B cell (primary cell): ENCODE measurements around the gene EVX1. TPM values are rescaled to one million over a fixed set of nuclear protein-coding genes. Genes with fewer than 3 reads are reported as not detected.

ENCODE experiments used
- ATAC-seq: fragments of 200-7000 bp; cut with Tn5 transposase; one replicate; pipeline ENCODE4 v1.10.0; 2021; ENCODE audit warnings: low read depth, mild to moderate bottlenecking, moderate number of reproducible peaks, moderate library complexity
- CTCF ChIA-PET: fragments of 350-600 bp; sonication (Branson Sonifier 250); formaldehyde crosslinking; loops from one replicate; lab custom pipeline; 2021; ENCODE audit warnings: antibody characterized with exemption, inconsistent platforms; lab: Charles Lee
- POLR2A ChIA-PET: fragments of 350-600 bp; sonication (Branson Sonifier 250); formaldehyde crosslinking; loops from one replicate; lab custom pipeline; 2021; ENCODE audit warnings: antibody characterized with exemption; lab: Charles Lee
- DNase-seq: peaks from one replicate; pipeline ENCODE4 v3.0.0; 2013
- H2AFZ ChIP-seq: 2 replicates; pipeline ENCODE4 v1.6.1; 2012; ENCODE audit warnings: mild to moderate bottlenecking, low read depth, low read length; ENCODE audit not compliant: insufficient read depth, poor library complexity, severe bottlenecking
- H3K27ac ChIP-seq, 2 donors: 1 replicate in 1 of 2; 2 replicates in 1 of 2; pipeline ENCODE4 v1.5.1; 2012 to 2013; ENCODE audit warnings: low read length in 2 of 2, mild to moderate bottlenecking in 2 of 2, moderate library complexity in 1 of 2
- H3K27me3 ChIP-seq, 4 experiments: fragments of 200-600 bp in 1 of 4; sonication (generic) in 1 of 4; replicated peaks in 1 of 4; 1 replicate in 2 of 4; 2 replicates in 2 of 4; pipeline versions ENCODE4 v1.6.1 to v1.7.0; 2013 to 2016; ENCODE audit warnings: low read length in 3 of 4, mild to moderate bottlenecking in 2 of 4, mixed read lengths in 1 of 4, moderate library complexity in 1 of 4; ENCODE audit not compliant: insufficient read depth in 4 of 4, control insufficient read depth in 3 of 4; ENCODE audit errors: control extremely low read depth in 1 of 4
- H3K36me3 ChIP-seq, 2 experiments: replicated peaks in 1 of 2; 1 replicate in 1 of 2; 2 replicates in 1 of 2; pipeline versions ENCODE4 v1.6.1 to v1.7.1; 2013; ENCODE audit warnings: low read length in 1 of 2; ENCODE audit not compliant: insufficient read depth in 2 of 2, control insufficient read depth in 1 of 2; ENCODE audit errors: control extremely low read depth in 1 of 2, extremely low read depth in 1 of 2
- H3K4me1 ChIP-seq, 2 donors: fragments of 200-600 bp in 1 of 2; sonication (generic) in 1 of 2; 1 replicate in 1 of 2; 2 replicates in 1 of 2; pipeline versions ENCODE4 v1.5.1 to v1.6.1; 2013 to 2017; ENCODE audit warnings: low read length in 2 of 2; ENCODE audit not compliant: control insufficient read depth in 2 of 2, insufficient read depth in 2 of 2
- H3K4me2 ChIP-seq: replicated peaks from 2 replicates; pipeline ENCODE3; 2012; ENCODE audit warnings: mild to moderate bottlenecking, low read depth, low read length; ENCODE audit not compliant: poor library complexity, severe bottlenecking
- H3K4me3 ChIP-seq, 5 experiments: fragments of 200-600 bp in 1 of 5; sonication (generic) in 1 of 5; 1 replicate in 3 of 5; 2 replicates in 2 of 5; pipeline versions ENCODE4 v1.5.1 to v1.7.0; 2011 to 2016; ENCODE audit warnings: low read length in 4 of 5, mild to moderate bottlenecking in 4 of 5, low read depth in 2 of 5, control low read depth in 1 of 5, moderate library complexity in 1 of 5; ENCODE audit not compliant: insufficient read depth in 1 of 5; ENCODE audit errors: control extremely low read depth in 1 of 5, extremely low read depth in 1 of 5
- H3K79me2 ChIP-seq: fragments of 200-600 bp; sonication (generic); one replicate; pipeline ENCODE4 v1.6.0; 2016; ENCODE audit warnings: low read length; ENCODE audit not compliant: control insufficient read depth, insufficient read depth
- H3K9ac ChIP-seq: fragments of 200-600 bp; sonication (generic); 2 replicates; pipeline ENCODE4 v1.6.1; 2017; ENCODE audit warnings: mild to moderate bottlenecking, low read length, moderate library complexity
- H3K9me3 ChIP-seq, 3 donors: one replicate each; pipeline versions ENCODE4 v1.6.1 to v1.7.1; 2013; ENCODE audit warnings: low read length in 2 of 3; ENCODE audit not compliant: control insufficient read depth in 2 of 3, insufficient read depth in 1 of 3; ENCODE audit errors: control extremely low read depth in 1 of 3
- H4K20me1 ChIP-seq: 2 replicates; pipeline ENCODE4 v1.6.0; 2012; ENCODE audit warnings: mild to moderate bottlenecking, low read length; ENCODE audit not compliant: insufficient read depth, control insufficient read depth, poor library complexity, severe bottlenecking
- H3K27ac Mint-ChIP-seq: one replicate; pipeline ENCODE4 v1.8.0; 2021; ENCODE audit warnings: mixed read lengths
- H3K27me3 Mint-ChIP-seq: one replicate; pipeline ENCODE4 v1.8.0; 2021; ENCODE audit warnings: mixed read lengths
- H3K4me1 Mint-ChIP-seq: one replicate; pipeline ENCODE4 v1.8.0; 2021; ENCODE audit warnings: mixed read lengths
- H3K4me3 Mint-ChIP-seq: one replicate; pipeline ENCODE4 v1.8.0; 2021; ENCODE audit warnings: mixed read lengths
- H3K9me3 Mint-ChIP-seq: one replicate; pipeline ENCODE4 v1.8.0; 2022; ENCODE audit warnings: mixed read lengths; ENCODE audit not compliant: insufficient read depth
- CTCF ChIP-seq: fragments of 200-600 bp; IDR thresholded peaks from one replicate; pipeline ENCODE4 v1.8.0; 2022; ENCODE audit warnings: antibody characterized with exemption, mild to moderate bottlenecking
- EZH2 ChIP-seq: IDR thresholded peaks from 2 replicates; pipeline ENCODE4 v1.6.1; 2012; ENCODE audit warnings: borderline replicate concordance, low read depth, mild to moderate bottlenecking, moderate library complexity, low read length; ENCODE audit not compliant: insufficient read depth, poor library complexity, severe bottlenecking
- WGBS: methylation state at CpG from one replicate; pipeline ENCODE4 v1.1.5; 2013; ENCODE audit warnings: missing lambda C conversion rate; ENCODE audit not compliant: insufficient coverage; 5-methylcytosine and 5-hydroxymethylcytosine counted together
- intact Hi-C: fragments of 100-400 bp; cut with micrococcal nuclease; formaldehyde crosslinking; loops from one replicate; pipeline ENCODE4 v1.10.0; 2022
- polyA plus RNA-seq: library from polyadenylated mRNA; depleted of rRNA; stranded (reverse); fragments of >200 nt; gene quantifications from 2 replicates; pipeline ENCODE4 v1.2.3, GENCODE V29; 2012
- total RNA-seq, 2 donors: library from RNA; stranded (reverse); fragments of 120-200 nt in 1 of 2; gene quantifications; 1 replicate in 1 of 2; 2 replicates in 1 of 2; pipeline versions ENCODE4 v1.2.3 to v1.2.4, GENCODE V29; 2013 to 2022

The EVX1 gene
- total and polyA plus RNA-seq, 2 donors (not counting 1 experiment from before 2014, with no cell fraction given): not detected

- H3K9me3 Mint-ChIP-seq: no peaks in the 10 kb centered on the region
- 10% methylated on average over 81 of the region's 90 CpGs for WGBS
- Histone ChIP-seq H4K20me1 (no peaks in the 10 kb centered on the region), H3K27me3 (peaks cover 0 to 98% (median 85%) of the 10 kb centered on the region in 4 experiments), H3K36me3 (no peaks in the 10 kb centered on the region), H3K4me1 (peaks cover 38 to 74% of the 10 kb centered on the region in 2 donors), H3K79me2 (no peaks in the 10 kb centered on the region), H2AFZ (no peak overlapping the region), H3K9me3 (peaks cover 0 to 81% (median 5%) of the 10 kb centered on the region in 3 donors), H3K4me3 (no peak overlapping the region), H3K27ac (no peak overlapping the region), H3K4me2 (peak overlapping the region; percentile 52), H3K9ac (no peak overlapping the region)
- no peak overlapping the region for H3K27ac Mint-ChIP-seq
- ATAC-seq (peak; percentile 21), DNase-seq (peak; percentile 50)
- H3K27me3 Mint-ChIP-seq: peaks cover 78% of the 10 kb centered on the region
- ChIA-PET POLR2A (no interaction called here), CTCF (interaction anchor here (1.2 to 1.3 kb wide), 2 partner anchors 35 to 50 kb away, joined by 3 read pairs; no protein-coding TSS in a partner anchor)
- peaks cover 33% of the 10 kb centered on the region for H3K4me1 Mint-ChIP-seq
- intact Hi-C loops: no loop called here
- peak; percentile 34 for TF ChIP-seq EZH2
- TF ChIP-seq CTCF: no peak
- peak overlapping the region; percentile 10 for H3K4me3 Mint-ChIP-seq
These were observed 3.4 kb downstream of the EVX1 start for GRCh38 chr7:27245798-27246691.

DNA sequence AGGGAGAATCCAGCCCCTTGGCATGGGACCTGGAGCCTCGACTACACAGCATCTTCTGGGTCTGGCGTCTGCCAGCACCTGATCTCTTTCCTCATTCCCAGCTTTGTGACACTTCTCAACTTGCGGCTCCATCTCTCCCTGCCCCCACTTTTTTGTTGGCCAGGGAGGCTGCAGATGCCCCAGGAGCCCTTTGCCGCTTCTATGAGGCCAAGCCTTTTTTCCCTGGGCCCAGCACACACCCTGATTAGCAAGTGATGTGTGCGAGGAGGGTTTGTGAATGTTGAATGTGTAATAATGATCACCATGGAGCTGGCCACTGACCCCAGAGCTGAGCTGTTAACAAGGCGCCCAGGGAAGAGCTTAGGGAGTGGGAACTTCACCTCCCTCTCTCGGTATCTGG, 4.4 kb downstream of the EVX1 start:
- no peaks in the 10 kb centered on the region for H3K9me3 Mint-ChIP-seq
- H3K79me2 ChIP-seq: no peaks in the 10 kb centered on the region
- intact Hi-C loops: no loop called here
- no peak overlapping the region for H3K27ac ChIP-seq
- DNase-seq (no peak), ATAC-seq (no peak)
- peaks cover 35% of the 10 kb centered on the region for H3K4me1 Mint-ChIP-seq
- no peak overlapping the region for H2AFZ ChIP-seq
- H3K27ac Mint-ChIP-seq: peak overlapping the region; percentile 26
- CTCF ChIA-PET: interaction anchor here (1.2 kb wide), 2 partner anchors 51 to 97 kb away, joined by 3 read pairs; no protein-coding TSS in a partner anchor
- TF ChIP-seq EZH2 (no peak), CTCF (no peak)
- POLR2A ChIA-PET: no interaction called here
- H3K9me3 ChIP-seq: peaks cover 0 to 77% (median 8%) of the 10 kb centered on the region in 3 donors
- peak overlapping the region; percentile 15 for H3K4me3 Mint-ChIP-seq
- H3K9ac ChIP-seq: no peak overlapping the region
- H3K27me3 ChIP-seq: peaks cover 0 to 98% (median 84%) of the 10 kb centered on the region in 4 experiments
- H3K4me3 ChIP-seq: no peak overlapping the region
- no peaks in the 10 kb centered on the region for H4K20me1 ChIP-seq
- H3K4me1 ChIP-seq: peaks cover 47 to 83% of the 10 kb centered on the region in 2 donors
- H3K27me3 Mint-ChIP-seq: peaks cover 74% of the 10 kb centered on the region
- H3K36me3 ChIP-seq: no peaks in the 10 kb centered on the region
- no peak overlapping the region for H3K4me2 ChIP-seq
- 44% methylated on average over 4 of the region's 7 CpGs for WGBS
